ENCODE data around the gene RCAN3. TPM values are rescaled to one million over a fixed set of nuclear protein-coding genes. Genes with fewer than 3 reads are reported as not detected.

Gene RCAN3
- total RNA-seq, 4 donors from 2014 or later: 6.0 to 22.8 (median 10.8) TPM

DNA sequence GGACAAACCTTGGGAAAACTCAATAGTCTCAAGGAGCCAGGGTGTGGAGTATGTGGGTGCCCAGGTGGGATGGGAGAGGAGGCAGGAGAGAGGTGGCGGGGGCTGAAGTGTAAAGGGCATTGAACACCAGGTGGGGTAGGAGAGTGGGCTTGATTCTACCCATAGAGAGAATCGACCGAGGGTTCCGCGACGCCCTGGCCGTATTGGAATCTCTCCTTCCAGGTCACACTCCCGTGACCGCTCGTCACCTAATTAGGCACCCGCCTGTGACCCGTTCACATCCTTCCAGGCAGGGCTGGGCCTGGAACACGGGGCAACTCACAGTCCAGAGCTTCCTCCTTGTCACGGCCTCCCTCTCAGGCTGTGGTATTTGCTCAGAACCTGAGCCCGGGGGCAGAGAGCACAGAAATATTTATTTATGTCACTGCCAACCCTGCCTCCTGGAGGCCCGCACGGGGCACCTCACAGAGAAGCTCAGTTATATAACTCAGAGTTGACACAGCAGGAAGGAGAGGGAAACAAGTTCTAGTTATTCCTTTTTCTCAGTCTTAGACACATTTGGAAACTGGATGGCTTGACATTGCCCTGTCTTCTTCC, 65.3 kb downstream of the RCAN3 start:
- Histone ChIP-seq H3K36me3 (no peaks in the 10 kb centered on the region), H3K9me3 (no peaks in the 10 kb centered on the region), H3K4me1 (peaks cover 0 to 4% (median 0%) of the 10 kb centered on the region in 4 donors), H3K4me3 (no peak overlapping the region), H3K27ac (peak overlapping the region in 2 of 4 donors; percentile 8 to 9), H3K27me3 (no peaks in the 10 kb centered on the region)
- WGBS, 2 donors: 54 to 60% methylated on average over 17 of the region's 17 CpGs
- TF ChIP-seq POLR2A (IDR thresholded peaks at IDR 0.05) (no peak), EP300 (IDR thresholded peaks at IDR 0.05) (no peak)
- TF ChIP-seq, protein P1, sequence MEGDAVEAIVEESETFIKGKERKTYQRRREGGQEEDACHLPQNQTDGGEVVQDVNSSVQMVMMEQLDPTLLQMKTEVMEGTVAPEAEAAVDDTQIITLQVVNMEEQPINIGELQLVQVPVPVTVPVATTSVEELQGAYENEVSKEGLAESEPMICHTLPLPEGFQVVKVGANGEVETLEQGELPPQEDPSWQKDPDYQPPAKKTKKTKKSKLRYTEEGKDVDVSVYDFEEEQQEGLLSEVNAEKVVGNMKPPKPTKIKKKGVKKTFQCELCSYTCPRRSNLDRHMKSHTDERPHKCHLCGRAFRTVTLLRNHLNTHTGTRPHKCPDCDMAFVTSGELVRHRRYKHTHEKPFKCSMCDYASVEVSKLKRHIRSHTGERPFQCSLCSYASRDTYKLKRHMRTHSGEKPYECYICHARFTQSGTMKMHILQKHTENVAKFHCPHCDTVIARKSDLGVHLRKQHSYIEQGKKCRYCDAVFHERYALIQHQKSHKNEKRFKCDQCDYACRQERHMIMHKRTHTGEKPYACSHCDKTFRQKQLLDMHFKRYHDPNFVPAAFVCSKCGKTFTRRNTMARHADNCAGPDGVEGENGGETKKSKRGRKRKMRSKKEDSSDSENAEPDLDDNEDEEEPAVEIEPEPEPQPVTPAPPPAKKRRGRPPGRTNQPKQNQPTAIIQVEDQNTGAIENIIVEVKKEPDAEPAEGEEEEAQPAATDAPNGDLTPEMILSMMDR (IDR thresholded peaks at IDR 0.05): no peak
- DNase-seq (ENCODE audit: low spot score in 2 of 2): no peak

DNA sequence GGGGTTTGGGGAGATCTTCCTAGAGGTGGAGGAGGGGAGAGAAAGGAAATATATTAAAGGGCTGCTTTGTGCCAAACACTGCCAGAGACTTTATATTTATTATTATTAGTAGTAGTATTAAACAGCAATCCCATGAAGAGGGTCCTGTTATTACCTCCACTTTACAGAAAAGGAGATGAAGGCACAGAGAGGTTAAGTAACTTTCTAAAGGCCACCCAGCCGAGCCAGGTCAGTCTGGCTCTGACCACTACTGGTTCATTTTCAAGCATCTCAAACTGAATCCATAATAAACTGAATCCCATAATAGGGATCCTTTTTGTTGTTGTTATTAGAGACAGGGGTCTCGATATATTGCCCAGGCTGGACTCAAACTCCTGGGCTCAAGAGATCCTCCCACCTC, 65.8 kb downstream of the RCAN3 start:
- Histone ChIP-seq H3K27me3 (no peaks in the 10 kb centered on the region), H3K4me1 (peaks cover 0 to 4% (median 0%) of the 10 kb centered on the region in 4 donors), H3K36me3 (no peaks in the 10 kb centered on the region), H3K4me3 (no peak overlapping the region), H3K27ac (peak overlapping the region in 2 of 4 donors; percentile 8 to 37), H3K9me3 (no peaks in the 10 kb centered on the region)
- no peak for DNase-seq (ENCODE audit: low spot score in 2 of 2)
- no peak for TF ChIP-seq POLR2A (IDR thresholded peaks at IDR 0.05)
- TF ChIP-seq, protein P1 (IDR thresholded peaks at IDR 0.05): no peak
- no peak for TF ChIP-seq EP300 (IDR thresholded peaks at IDR 0.05)
- WGBS, 2 donors: 75 to 92% methylated on average over 2 of the region's 2 CpGs

DNA sequence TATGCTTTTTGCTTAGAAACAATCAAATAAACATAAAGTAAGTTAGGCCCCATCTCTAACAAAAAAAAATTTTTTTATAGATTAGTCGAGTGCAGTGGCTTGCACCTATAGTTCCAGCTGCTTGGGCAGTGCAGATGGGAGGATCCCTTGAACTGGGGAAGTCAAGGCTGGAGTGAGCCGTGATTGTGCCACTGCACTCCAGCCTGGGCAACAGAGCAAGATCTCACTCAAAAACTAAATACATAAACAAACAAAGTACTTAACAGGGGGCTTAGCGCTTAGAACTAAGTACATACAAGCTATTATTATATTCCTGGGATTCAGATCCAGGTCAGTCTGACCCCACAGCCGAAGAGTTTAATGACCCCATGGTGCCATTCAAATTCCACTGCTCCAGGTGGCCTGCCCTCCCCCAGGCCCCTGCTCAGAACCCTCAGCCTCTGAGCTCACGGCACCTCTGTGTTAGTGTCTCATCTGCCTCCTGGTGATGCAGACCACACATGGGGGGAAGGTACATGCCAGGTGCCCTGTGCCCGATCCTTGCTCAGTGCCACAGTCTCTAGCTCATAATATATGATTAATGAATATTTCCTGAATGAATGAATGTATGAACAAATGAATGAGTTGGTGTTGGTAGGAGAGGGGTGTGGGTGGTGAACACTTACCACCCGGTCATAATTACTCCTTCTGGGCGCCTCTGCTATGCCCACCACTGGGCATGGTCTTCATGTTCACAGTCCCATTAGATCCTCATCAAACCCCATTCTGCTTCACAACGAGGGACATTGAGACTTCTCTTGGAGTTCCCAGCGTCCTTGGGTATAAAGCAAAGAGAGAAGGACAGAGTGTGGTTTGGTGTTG, 67.9 kb downstream of the RCAN3 start:
- TF ChIP-seq, protein P1 (IDR thresholded peaks at IDR 0.05): no peak
- TF ChIP-seq EP300 (IDR thresholded peaks at IDR 0.05) (no peak), POLR2A (IDR thresholded peaks at IDR 0.05) (no peak)
- Histone ChIP-seq H3K4me3 (no peak overlapping the region), H3K27me3 (no peaks in the 10 kb centered on the region), H3K4me1 (peaks cover 0 to 4% (median 0%) of the 10 kb centered on the region in 4 donors), H3K27ac (no peak overlapping the region), H3K9me3 (no peaks in the 10 kb centered on the region), H3K36me3 (no peaks in the 10 kb centered on the region)
- no peak for DNase-seq (ENCODE audit: low spot score in 2 of 2)
- WGBS, 2 donors: 77 to 79% methylated on average over 10 of the region's 10 CpGs

DNA sequence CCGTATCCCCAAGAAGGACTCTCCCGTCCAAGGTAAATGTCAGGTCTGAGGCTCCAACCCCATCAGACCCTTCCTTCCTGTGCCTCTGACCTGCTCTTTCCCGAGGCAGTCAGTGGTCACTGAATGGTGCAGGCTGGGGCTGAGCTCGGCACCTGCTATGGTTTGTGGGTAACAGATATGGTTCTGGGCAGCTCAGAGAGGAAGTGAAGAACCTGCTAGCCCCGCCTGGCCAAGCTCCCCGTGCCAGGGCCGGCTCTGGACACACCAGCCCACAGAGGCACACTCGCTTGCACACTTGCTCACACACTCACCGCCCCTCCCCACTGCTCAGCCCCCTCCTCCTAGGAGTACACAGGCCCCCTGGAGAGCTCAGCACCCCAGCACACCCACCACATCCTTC, 69.7 kb downstream of the RCAN3 start:
- Histone ChIP-seq H3K9me3 (no peaks in the 10 kb centered on the region), H3K4me3 (no peak overlapping the region), H3K27ac (no peak overlapping the region), H3K4me1 (peaks cover 0 to 14% (median 0%) of the 10 kb centered on the region in 4 donors), H3K27me3 (no peaks in the 10 kb centered on the region), H3K36me3 (no peaks in the 10 kb centered on the region)
- no peak for DNase-seq (ENCODE audit: low spot score in 2 of 2)
- WGBS, 2 donors: 60 to 83% methylated on average over 8 to 9 of the region's 9 CpGs
- TF ChIP-seq EP300 (IDR thresholded peaks at IDR 0.05) (no peak), POLR2A (IDR thresholded peaks at IDR 0.05) (no peak)
- TF ChIP-seq, protein P1 (IDR thresholded peaks at IDR 0.05): no peak

All from tibial nerve (tissue), 4 donors.